ENCODE results near the gene CLCC1.
"Not testable (repeated sequence)": the region's sequence is repeated elsewhere in the genome, so short reads cannot be mapped to it uniquely, and the experiment has no call there.

The CLCC1 gene, protein sequence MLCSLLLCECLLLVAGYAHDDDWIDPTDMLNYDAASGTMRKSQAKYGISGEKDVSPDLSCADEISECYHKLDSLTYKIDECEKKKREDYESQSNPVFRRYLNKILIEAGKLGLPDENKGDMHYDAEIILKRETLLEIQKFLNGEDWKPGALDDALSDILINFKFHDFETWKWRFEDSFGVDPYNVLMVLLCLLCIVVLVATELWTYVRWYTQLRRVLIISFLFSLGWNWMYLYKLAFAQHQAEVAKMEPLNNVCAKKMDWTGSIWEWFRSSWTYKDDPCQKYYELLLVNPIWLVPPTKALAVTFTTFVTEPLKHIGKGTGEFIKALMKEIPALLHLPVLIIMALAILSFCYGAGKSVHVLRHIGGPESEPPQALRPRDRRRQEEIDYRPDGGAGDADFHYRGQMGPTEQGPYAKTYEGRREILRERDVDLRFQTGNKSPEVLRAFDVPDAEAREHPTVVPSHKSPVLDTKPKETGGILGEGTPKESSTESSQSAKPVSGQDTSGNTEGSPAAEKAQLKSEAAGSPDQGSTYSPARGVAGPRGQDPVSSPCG

DNA sequence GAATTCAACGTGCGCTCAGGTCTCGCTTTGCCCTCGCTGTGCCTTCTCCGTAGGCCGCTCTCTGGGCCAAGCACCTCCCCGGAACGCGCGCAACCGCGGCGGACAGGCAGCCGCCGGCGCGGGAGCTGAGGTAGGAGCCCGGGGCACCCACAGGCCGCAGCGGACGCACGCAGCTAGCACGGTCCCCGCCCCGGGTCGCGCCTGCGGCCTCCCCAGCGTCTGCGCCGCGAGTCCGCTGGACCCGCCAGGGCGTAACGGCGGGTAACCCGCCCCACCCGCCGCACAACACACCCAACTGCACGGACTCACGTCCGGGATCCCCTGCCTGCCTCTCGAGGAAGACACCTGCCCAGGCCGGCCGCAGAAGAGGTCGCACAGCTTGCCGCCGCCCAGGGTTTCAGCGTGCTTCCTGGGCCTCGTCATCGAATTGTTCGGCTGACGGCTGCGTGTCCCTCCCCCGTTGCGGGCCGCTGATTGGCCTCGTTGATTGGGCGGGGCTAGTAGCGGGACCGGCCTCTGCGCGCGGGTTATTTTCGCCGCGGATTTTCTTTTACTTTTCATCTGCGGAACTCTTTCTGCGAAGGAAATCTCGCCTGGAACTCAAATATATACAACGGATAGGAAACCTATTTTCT lies at the start of gene CLCC1:
Gene CLCC1 (minus strand): TSS at position 433 of the 635 bp plus-strand sequence. CDS start 13,047 bp downstream, outside the sequence.
- DNase-seq = peak; percentile 95

DNA sequence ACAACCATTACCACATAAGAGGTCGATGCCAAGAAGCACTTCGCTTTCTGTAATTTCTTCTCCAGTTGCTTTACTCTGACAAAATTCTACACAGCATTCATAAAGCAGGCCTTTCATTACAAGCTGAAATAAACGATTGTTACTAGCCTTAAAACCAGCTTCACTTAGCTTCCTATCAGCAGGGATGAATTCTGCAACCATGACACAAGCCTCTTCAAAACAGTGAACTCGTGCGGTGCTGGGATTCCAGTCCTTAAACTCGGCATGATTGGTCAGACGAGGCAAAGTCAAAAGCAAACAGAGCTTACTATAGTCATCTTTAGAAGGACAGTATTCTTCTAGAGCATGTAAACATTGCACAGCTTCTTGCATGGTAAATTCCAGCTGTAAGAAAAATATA lies 48.1 kb upstream of the CLCC1 start:
- no peak for DNase-seq

DNA sequence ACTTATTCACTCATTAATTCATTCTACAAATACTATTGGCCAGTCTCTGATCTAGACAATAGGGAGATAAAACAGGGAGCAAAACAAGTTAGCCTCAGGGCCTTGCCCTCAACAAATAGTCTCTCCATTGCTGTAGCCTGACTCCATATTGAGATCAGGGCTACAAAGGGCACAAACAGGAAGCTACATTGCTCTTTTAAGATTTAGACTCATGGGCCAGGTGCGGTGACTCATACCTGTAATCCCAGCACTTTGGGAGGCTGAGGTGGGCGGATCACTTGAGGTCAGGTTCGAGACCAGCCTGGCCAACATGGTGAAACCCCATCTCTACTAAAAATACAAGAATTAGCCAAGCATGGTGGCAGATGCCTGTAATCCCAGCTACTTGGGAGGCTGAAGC lies 33.3 kb upstream of the CLCC1 start:
- DNase-seq = peak; percentile 55

DNA sequence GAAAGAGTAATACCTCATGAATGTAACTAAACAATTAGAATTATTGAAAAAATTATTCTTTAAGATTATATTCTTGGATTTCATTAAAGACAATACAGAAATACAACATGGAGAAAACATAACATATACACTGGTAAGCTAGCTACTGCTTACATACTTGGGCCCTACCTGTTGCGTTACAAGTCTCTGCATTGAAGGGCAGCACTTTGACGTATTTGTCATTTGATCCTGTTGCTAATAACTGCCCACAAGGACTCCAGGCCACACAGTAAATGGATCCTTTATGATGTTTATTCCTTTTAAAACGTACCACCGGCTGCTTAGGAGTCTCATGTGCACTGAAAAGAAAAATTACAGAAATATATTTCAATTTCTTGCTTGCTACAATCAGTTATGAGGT lies 19.8 kb upstream of the CLCC1 start:
- no peak for DNase-seq

DNA sequence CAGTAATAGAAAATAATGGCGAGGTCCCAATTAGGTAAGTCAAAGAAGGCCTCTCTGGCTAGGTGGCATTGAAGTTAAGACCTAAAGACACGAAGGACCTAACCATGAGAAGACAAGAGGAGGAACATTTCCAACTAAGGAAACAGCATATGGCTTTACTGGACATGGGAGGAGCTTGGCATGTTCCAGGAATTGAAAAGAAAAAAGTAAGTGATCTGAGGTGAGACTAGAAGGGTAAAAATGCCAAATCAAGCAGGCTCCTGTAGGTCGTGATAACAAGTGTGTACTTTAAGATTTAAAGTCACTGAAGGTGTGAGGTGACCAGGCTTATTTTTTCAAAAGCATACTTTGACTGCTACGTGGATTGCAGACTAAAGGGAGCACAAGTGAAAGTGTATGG lies 13.4 kb upstream of the CLCC1 start:
- DNase-seq = no peak

DNA sequence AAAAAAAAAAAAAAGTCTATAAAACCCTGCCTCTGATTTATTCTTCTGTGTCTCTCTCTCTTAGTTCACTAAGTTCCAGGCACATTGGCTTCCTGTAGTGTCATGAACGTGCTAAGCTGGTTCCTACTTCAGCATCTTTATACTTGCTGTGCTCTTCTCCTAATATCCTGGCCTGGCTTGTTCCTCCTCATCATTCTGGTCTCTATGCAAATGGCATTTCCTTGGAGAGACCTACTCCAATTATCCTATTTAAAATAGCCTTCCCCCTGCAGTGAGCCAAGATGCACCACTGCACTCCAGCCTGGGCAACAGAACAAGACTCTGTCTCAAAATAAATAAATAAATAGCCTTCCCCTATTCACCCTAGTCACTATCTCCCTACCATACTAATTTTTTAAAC lies 9.7 kb upstream of the CLCC1 start:
- no peak for DNase-seq

DNA sequence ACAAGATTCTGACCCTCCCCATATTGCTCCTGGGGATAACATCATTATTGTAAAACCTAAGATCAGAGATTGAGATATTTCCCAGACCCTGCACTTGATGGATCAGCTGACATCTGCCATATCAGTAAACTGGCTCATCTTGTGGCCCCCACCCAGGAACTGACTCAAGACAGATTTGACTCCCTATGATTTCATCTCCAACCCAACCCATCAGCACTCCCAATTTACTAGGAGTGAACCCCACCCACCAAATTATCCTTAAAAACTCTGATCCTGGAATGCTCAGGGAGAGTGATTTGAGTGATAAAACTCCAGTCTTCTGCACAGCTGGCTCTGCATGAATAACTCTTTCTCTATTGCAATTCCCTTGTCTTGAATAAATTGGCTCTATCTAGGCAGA lies 6.1 kb upstream of the CLCC1 start:
- no peak for DNase-seq

DNA sequence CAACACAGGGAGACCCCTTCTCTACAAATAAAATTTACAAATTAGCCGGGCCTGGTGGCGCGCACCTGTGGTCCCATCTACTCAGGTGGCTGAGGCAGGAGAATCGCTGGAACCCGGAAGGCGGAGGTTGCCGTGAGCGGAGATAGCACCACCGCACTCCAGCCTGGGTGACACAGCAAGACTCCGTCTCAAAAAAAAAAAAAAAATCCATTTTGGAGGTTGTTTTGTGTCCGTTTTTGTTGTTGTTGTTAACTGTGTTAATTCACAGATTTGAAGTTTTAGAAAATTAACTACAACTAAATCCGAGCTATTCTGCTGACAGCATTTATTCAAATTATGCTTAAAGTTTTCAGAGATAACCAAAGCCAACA lies 618 bp downstream of the CLCC1 start:
- DNase-seq = peak; percentile 57

DNA sequence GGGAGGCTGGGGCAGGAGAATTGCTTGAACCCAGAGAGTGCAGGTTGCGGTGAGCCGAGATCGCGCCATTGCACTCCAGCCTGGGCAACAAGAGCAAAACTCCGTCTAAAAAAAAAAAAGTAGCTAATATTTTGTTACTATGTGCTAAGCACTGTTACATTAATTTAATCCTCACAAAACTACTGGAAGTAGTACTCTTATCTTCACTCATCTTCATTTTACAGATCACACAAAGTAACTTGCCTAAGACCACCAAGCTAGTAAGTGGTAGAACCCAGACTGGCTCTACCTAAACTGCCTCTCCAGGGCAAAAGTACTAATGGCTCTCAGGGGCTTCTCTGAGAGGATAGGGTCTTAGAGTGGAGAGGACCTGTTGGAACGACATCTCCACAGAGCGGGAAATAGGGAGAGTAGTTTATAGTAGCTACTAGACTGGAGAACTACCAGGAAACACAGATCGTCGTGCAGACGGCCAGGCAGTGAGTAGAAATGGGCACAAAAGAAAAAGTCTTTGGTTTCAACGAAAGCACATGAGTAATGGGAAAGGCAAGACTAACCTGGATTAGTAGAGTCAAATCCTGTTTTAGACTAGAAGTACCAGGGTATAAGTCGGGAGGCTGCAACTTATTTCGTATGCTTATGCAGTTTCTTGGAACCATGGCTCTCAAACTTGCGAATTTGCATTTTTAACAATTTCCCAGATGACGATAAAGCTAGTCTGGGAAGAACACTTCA lies 1.4 kb downstream of the CLCC1 start:
- no peak for DNase-seq

DNA sequence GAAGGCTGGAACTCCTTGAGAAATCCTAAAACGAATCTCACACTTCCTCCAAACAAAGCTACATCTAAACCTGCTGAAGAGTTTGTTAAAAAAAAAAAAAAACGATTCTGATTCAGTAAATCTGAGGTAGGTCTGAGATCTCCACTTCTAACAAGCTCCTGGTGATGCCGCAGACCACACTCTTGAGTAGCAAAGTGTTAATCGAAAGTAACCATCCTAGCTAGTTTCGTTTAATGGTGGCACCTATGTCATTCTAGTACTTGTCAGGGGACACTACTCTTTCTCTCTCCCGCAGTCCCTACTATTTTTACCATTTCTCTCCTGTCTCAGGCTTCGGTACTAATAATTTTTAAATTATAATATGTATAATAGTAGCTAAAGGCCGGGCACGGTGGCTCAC lies 2.1 kb downstream of the CLCC1 start:
- no peak for DNase-seq

DNA sequence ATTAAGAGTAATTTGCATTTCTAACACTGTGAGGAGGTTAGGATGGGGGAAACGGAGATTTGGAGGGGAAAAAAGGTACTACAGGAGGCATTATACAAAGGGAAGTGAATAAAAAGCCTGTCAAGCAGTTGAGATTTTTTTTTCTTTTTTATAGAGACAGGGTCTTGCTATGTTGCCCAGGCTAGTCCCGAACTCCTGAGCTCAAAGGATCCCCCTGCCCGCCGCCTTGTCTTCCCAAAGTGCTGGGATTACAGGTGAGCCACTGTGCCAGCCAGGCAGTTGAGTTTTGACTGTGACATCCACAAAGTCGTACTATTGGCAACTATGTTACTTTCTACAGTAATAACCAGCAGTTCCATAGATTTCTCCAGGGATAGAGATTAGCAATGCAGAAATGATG lies 2.6 kb downstream of the CLCC1 start:
- DNase-seq = no peak

DNA sequence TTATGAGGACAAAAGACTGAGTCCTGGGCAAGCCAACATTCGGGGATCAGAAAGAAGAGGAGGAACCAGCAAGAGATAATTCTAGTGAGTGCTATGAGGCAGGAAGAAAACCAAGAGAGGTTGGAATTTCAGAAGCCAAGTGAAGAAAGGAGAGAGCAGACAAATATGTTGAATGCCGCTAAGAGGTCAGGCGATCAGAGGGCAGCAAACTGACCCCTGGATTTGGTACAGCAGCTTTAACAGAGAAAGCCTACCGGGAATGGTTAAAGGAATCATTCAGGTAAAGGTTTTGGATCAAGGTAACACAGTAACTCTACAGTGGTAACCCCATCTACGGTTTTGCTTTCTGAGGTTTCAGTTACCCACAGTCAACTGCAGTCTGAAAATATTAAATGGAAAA lies 5.4 kb downstream of the CLCC1 start:
- no peak for DNase-seq

DNA sequence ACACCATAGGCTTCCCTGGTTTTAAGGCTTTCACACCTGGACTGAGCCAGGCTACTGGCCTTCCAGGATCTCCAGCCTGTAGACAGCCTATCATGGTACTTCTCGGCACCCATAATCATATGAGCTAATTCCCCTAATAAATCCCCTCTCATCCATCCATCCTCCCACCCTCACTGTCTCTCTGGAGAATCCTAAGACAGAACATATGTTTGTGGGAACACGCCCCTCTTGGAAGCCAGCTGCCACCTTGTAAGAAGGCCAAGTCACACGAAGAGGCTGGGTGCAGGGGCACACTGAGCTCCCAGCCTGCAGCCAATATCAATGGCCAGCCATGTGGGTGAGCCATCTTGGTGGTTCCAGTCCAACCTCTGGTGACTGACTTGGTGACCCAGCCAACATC lies 7.4 kb downstream of the CLCC1 start:
- no peak for DNase-seq

DNA sequence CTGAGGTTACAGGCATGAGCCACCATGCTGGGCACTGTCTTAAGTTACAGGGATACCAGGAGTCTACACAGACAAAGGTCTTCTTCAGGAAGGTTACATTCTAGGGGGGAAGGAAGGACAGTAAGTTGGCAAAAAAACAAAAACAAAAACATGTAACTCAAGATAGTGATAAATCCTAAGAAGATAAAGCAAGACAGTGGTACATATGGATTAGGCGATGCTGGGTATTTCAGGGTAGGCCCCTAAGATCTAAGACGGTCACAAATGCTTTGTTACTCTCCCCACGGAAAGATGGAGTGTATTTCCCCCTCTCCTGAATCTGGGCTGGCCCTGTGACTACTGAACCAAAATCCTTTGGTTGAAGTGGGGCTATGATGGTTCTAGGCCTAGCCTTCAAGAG lies 8.2 kb downstream of the CLCC1 start:
- DNase-seq = no peak

DNA sequence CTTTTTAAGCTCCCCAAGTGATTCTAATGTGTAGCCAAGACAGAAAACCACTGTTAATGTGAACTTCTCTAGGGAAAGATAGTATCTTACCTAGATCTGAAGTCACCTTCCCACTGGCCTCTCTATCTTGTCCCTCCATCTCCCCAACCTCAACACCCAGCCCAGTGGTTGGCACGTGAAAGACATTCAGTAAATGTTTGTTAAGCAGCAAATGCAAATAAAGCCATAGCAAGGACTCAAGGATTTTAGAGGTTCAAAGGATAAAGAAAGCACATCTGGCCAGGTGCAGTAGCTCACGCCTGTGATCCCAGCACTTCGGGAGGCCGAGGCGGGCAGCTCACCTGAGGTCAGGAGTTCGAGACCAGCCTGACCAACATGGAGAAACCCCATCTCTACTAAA lies 9.8 kb downstream of the CLCC1 start:
- no peak for DNase-seq

DNA sequence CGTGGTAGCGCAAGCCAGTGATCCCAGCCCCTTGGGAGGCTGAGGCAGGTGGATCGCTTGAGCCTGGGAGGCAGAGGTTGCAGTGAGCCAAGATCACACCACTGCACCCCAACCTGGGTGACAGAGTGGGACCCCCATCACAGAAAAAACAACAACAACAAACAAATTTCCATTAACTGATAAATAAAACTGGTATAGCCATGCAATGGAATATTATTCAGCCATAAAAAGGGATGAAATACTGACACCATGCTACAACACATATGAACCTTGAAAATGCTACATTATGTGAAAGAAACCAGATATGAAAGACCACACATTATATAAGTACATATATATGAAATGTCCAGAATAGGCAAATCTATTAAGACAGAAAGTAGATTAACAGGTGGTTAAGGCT lies 12.0 kb downstream of the CLCC1 start:
- DNase-seq = no peak

DNA sequence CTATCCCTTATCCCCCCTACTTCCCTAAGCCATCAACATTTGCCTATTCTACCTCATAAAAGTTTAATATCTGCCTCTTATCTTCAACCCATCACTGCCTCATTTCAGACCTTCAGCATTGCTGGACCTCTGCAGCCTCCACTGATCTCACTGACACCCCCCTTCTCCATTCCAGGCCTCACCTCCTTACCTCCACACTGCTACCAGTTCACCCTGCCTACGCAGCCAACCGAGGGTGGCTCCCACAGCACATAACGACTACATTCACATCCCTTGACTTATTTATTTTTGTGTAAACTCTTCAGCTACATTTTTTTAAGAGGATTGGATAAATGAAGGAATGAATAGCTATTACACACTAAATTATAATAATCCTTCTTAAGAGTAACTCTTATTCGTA lies 14.2 kb downstream of the CLCC1 start:
- no peak for DNase-seq

DNA sequence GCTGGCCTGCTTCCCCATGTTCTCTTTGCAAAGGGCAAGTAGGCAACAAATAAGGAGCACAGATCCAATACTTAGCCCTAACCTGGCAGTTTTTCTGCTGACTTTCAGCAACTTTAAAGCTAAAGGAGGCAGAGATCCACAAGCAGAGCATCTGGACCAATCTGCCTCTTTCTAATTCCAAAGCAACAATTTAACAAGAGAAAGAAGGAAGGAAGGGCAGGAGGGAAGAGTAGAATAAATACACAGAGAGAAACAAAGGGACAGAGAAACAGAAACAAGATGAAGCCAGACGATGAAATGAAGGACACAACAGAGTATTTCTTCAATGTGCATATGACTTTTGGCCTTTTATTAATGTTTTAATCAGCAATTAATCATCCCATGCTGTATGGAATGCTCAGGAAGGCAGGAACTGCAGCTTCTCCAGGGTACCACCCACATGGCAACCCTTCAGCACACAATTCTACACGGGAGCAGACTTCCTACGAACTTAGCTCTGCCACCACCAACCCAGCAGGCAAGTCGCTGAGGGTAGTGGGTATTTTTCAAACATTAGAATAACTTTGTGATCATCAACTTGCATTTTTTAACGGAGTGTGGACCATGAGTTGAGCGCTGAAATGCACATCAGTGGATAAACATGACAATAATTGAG lies 15.3 kb downstream of the CLCC1 start:
- no peak for DNase-seq

DNA sequence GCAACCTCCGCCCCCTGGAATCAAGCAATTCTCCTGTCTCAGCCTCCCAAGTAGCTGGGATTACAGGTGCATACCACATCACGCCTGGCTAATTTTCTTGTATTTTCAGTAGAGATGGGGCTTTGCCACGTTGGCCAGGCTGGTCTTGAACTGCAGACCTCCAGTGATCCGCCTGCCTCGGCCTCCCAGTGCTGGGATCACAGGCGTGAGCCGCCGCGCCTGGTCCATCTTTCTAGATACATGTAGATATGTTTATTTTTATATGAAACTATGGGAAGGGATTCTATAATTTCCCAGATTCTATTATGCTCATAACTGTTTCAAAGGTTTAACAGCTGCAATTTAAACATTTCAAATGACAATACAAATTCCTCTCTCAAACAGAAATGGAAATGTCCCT lies 27.1 kb downstream of the CLCC1 start:
- DNase-seq = no peak

DNA sequence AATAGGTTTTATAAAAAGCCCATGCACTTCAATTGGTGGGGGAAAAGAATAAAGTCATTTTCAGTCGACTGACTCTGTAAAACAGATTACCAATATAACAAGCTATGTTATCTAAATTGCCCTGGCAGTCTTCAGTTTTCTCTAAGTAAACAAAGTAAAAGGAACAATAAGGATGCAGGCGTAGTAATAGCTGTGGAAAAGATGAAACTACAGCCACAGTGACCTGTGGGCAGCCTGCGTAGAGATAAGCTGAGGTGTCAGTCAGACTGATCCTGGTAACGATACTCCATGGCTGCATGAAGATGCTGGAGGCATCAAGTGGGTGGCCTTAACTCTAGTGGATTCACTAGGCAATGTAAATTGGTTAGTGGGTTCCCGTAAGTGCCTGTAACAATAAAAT lies 29.3 kb downstream of the CLCC1 start:
- no peak for DNase-seq

DNA sequence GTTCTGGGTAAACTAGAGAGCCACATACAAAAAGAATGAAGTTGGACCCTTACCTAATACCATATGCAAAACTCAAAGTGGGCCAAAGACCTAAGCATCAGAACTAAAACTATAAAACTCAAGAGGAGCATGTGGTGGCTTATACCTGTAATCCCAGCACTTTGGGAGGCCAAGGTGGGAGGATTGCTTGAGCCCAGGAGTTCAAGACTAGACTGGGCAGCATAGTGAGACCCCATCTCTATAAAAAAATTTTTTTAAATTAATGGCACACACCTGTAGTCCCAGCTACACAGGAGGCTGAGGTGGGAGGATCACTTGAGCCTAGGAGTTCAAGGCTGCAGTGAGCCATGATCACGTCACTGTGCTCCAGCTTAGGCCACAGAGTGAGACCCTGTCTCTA lies 35.7 kb downstream of the CLCC1 start:
- not testable (repeated sequence) for DNase-seq

DNA sequence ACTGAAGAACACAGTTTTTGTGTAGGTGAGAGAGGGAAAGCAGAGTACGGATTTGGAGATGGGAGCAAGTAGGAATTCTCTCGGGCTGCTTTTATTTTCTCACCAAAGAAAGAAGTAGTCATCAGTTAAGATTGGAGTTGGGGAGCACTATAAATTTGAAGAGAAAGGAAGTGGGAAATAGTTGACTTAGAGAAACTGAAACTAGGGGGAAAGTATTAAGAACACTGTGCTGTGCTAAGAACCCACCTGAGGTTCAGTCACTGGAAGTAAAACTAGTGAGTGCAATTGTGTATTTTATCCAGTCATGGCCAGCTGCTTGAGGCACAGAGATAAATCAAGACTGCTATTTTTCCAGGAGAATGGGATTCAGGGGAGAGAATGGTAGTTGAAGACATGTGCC lies 37.4 kb downstream of the CLCC1 start:
- DNase-seq = no peak

DNA sequence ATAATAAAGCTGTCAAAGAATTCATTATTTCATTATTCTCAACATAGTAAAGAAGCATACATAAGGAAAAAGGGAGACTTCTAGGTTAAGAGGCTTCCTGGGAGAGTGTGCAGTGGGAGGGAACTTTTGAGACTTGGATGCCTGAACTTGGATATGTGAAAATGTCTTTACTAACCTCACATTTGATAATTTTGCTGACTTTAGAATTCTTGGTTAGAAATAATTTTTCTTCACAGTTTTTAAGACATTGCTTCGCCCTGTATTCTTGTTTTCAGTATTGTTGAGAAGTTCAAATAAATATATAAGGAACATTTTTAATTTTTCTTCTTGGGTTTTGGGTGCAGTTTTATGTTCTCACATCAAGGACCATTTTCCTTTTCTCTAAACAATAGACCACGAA lies 46.5 kb downstream of the CLCC1 start:
- no peak for DNase-seq

Measured in activated CD4-positive, alpha-beta T cell treated with anti-CD3 and anti-CD28 coated beads for 48 hours (primary cell).